NB4 (cell line): Measurements from ENCODE around the gene PRRT1B.

Experiments
- MYC ChIP-seq: IDR thresholded peaks from 2 replicates; pipeline ENCODE4 v1.6.1; 2011; ENCODE audit warnings: low read depth, low read length
- POLR2A ChIP-seq: IDR thresholded peaks from 2 replicates; pipeline ENCODE4 v1.6.1; 2011; ENCODE audit warnings: mild to moderate bottlenecking; ENCODE audit not compliant: insufficient read length; ENCODE audit errors: extremely low read depth
- TF ChIP-seq, protein P1 (sequence below): IDR thresholded peaks from one replicate; pipeline ENCODE4 v1.5.1; 2012; ENCODE audit warnings: low read depth, low read length
- TF ChIP-seq, protein P2 (sequence below): IDR thresholded peaks from 2 replicates; pipeline ENCODE4 v1.6.1; 2011; ENCODE audit warnings: low read depth, low read length

DNA sequence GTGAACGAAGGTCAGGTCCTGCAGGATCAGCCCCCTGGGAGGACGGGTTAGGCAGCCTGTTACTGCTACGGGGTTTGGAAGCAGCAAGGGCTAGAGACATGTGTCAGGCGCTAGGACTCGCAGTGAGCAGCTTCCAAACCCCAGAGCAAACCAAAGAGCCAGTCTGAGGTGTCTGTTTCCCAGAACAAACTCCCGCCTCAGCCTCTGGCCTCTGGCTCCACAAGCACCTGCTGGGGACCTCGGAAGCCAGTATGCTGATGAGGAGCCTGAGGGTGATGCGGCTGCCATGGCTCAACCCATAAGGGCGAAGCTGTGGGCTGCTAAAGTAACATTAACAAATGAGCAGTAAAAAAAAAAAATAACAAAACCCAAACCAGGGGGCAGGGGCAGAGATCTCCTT is 35.0 kb downstream of the PRRT1B start:
- TF ChIP-seq, protein P1, sequence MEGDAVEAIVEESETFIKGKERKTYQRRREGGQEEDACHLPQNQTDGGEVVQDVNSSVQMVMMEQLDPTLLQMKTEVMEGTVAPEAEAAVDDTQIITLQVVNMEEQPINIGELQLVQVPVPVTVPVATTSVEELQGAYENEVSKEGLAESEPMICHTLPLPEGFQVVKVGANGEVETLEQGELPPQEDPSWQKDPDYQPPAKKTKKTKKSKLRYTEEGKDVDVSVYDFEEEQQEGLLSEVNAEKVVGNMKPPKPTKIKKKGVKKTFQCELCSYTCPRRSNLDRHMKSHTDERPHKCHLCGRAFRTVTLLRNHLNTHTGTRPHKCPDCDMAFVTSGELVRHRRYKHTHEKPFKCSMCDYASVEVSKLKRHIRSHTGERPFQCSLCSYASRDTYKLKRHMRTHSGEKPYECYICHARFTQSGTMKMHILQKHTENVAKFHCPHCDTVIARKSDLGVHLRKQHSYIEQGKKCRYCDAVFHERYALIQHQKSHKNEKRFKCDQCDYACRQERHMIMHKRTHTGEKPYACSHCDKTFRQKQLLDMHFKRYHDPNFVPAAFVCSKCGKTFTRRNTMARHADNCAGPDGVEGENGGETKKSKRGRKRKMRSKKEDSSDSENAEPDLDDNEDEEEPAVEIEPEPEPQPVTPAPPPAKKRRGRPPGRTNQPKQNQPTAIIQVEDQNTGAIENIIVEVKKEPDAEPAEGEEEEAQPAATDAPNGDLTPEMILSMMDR, result no peak
- TF ChIP-seq POLR2A (no peak), MYC (no peak)
- TF ChIP-seq, protein P2, sequence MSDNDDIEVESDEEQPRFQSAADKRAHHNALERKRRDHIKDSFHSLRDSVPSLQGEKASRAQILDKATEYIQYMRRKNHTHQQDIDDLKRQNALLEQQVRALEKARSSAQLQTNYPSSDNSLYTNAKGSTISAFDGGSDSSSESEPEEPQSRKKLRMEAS, result no peak
